Gastrocnemius medialis (tissue), 4 donors: Measurements from ENCODE around the gene HGD.

Source experiments
- CTCF ChIP-seq, 5 experiments: fragments of 450-650 bp in 3 of 5; fragments of 200-600 bp in 2 of 5; sonication (generic) in 2 of 5; IDR thresholded peaks in 4 of 5; conservative IDR thresholded peaks in 1 of 5; 1 replicate in 4 of 5; 2 replicates in 1 of 5; pipeline ENCODE4 v1.5.1; 2016 to 2019; ENCODE audit warnings: antibody characterized with exemption in 5 of 5, mild to moderate bottlenecking in 3 of 5, moderate library complexity in 3 of 5
- POLR2A ChIP-seq, 2 donors: fragments of 450-650 bp; IDR thresholded peaks; one replicate each; pipeline ENCODE4 v1.6.1; 2017; ENCODE audit warnings: antibody characterized with exemption in 2 of 2, mild to moderate bottlenecking in 2 of 2, moderate library complexity in 2 of 2

GRCh38 chr3:120652281-120652680 lies 29.8 kb downstream of the HGD start:
- TF ChIP-seq POLR2A (IDR thresholded peaks at IDR 0.05) = no peak
- no peak for TF ChIP-seq CTCF (IDR thresholded peaks at IDR 0.05 in 4 of 5, conservative IDR thresholded peaks at IDR 0.05 in 1 of 5)
